Osteocyte (in vitro differentiated cells): ENCODE data around the gene EXD3. TPM values are rescaled to one million over a fixed set of nuclear protein-coding genes. Genes with fewer than 3 reads are reported as not detected.
"Not testable (repeated sequence)": the region's sequence is repeated elsewhere in the genome, so short reads cannot be mapped to it uniquely, and the experiment has no call there.

Experiments used
- DNase-seq: peaks from one replicate; pipeline ENCODE4 v3.0.0; 2021; ENCODE audit warnings: mixed read lengths; ENCODE audit not compliant: unreplicated experiment; ENCODE audit errors: extremely low spot score
- H3K27ac Mint-ChIP-seq: one replicate; pipeline ENCODE4 v1.8.0; 2021; ENCODE audit warnings: mild to moderate bottlenecking, mixed read lengths; ENCODE audit not compliant: unreplicated experiment
- H3K27me3 Mint-ChIP-seq: one replicate; pipeline ENCODE4 v1.8.0; 2021; ENCODE audit warnings: mixed read lengths; ENCODE audit not compliant: unreplicated experiment
- H3K36me3 Mint-ChIP-seq: one replicate; pipeline ENCODE4 v1.8.0; 2021; ENCODE audit warnings: mixed read lengths; ENCODE audit not compliant: unreplicated experiment
- H3K4me1 Mint-ChIP-seq: one replicate; pipeline ENCODE4 v1.8.0; 2021; ENCODE audit warnings: mixed read lengths; ENCODE audit not compliant: unreplicated experiment
- H3K4me3 Mint-ChIP-seq: one replicate; pipeline ENCODE4 v1.8.0; 2021; ENCODE audit warnings: mild to moderate bottlenecking, moderate library complexity, mixed read lengths; ENCODE audit not compliant: unreplicated experiment
- H3K9me3 Mint-ChIP-seq: one replicate; pipeline ENCODE4 v1.8.0; 2021; ENCODE audit warnings: mixed read lengths; ENCODE audit not compliant: unreplicated experiment
- CTCF ChIP-seq: fragments of 200-600 bp; sonication (generic); IDR thresholded peaks from 2 replicates; pipeline ENCODE4 v1.5.0; 2021; ENCODE audit warnings: antibody characterized with exemption, mild to moderate bottlenecking, moderate library complexity
- total RNA-seq: library from RNA; stranded (reverse); gene quantifications from 2 replicates; pipeline ENCODE4 v1.2.1, GENCODE V29; 2021

EXD3 gene
- total RNA-seq, 1 donor from 2014 or later, result 21.5 TPM

DNA sequence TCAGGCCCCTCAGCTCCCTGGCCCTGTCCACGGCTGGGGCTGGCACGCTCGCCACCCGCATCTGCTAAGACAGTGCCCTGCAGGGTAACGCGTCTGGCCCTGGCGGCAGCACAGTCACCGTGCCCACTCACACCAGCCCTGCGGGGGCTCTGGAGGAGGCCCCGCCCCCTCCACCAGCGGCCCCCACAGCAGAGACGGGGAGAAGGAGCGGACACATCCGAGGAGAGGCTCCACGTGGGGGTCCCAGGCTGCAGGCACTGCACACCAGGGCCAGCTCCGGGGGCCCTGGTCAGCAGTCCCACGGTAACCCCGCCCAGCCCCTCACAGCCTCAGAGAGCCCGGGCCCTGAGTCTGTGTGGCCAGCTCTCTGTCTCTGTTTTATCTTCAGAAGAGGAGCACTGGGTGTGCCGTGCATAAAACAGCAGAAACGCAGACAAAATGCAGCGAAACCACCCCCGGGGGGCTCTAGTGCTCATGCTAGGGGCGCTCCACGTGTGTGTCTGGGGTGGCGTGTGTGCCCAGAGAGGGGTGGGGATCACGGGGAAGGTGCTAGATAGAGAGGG, 73.4 kb downstream of the EXD3 start:
- DNase-seq, result no peak

DNA sequence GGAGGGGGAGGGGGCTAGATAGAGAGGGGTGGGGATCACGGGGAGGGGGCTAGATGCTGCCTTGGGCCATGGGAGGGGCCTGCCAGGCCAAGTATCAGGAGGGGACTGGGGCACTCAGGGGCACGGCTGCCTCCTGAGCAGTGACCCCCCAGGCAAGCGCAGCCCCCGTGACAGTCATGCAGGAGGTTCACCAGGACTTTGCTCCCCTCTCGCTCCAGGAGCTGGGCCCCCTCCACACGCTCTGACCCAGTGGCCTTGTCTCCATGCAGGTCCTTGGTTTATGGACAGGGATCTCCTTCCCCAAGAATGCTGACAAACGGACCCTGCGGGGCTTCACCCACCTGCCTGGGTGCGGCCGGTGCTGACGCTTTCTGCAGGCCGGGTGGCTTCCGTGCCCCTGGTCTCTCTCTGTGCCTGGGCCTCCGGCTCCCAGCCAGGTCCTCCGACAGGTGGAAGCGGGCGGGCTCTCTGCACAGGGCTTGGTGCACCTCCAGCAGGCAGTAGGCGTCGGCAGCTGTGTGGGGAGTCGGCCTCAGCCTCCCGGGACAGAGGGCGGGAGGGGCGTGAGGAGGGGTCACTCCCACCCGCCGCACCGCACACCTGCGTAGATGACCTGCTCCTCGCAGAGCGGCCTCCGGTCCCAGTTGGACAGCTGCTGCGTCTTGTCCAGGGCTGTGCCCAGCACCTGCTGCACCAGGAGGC, 74.0 kb downstream of the EXD3 start:
- H3K27ac Mint-ChIP-seq, result no peak overlapping the region

More for the DNA sequence above, 73.4 kb downstream of the EXD3 start:
- H3K4me1 Mint-ChIP-seq, result no peaks in the 10 kb centered on the region
- TF ChIP-seq CTCF, result no peak
- no peaks in the 10 kb centered on the region for H3K27me3 Mint-ChIP-seq
- peaks cover 18% of the 10 kb centered on the region for H3K36me3 Mint-ChIP-seq
- H3K4me3 Mint-ChIP-seq, result no peak overlapping the region
- peaks cover 4% of the 10 kb centered on the region for H3K9me3 Mint-ChIP-seq
- no peak overlapping the region for H3K27ac Mint-ChIP-seq

DNA sequence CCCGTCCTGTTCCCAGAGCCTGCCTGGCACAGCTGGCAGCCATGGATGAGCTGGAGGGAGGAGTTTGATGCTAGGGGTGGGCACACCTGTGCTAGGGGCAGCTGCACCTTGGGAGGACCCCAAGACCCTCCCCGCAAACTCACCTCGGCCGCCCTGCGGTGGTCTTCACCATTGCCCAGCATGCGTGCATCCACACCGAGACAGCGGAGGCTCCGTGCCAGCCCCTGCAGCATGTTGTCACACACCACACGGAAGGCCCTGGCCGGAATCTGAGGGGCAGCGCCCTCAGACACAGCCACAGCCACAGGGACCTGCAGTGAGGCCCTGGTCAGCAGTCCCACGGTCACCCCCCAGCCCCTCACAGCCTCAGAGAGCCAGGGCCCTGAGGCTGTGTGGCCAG, 75.0 kb downstream of the EXD3 start:
- peaks cover 24% of the 10 kb centered on the region for H3K36me3 Mint-ChIP-seq
- no peak for DNase-seq
- TF ChIP-seq CTCF, result no peak
- peaks cover 4% of the 10 kb centered on the region for H3K9me3 Mint-ChIP-seq
- H3K27ac Mint-ChIP-seq, result no peak overlapping the region
- H3K4me3 Mint-ChIP-seq, result no peak overlapping the region
- H3K27me3 Mint-ChIP-seq, result no peaks in the 10 kb centered on the region
- H3K4me1 Mint-ChIP-seq, result no peaks in the 10 kb centered on the region

More for the DNA sequence above, 74.0 kb downstream of the EXD3 start:
- H3K27me3 Mint-ChIP-seq, result no peaks in the 10 kb centered on the region
- H3K4me1 Mint-ChIP-seq, result no peaks in the 10 kb centered on the region
- H3K9me3 Mint-ChIP-seq, result peaks cover 4% of the 10 kb centered on the region
- no peak for DNase-seq
- H3K4me3 Mint-ChIP-seq, result no peak overlapping the region
- peaks cover 21% of the 10 kb centered on the region for H3K36me3 Mint-ChIP-seq
- no peak for TF ChIP-seq CTCF

- TF ChIP-seq CTCF, result no peak
- H3K27ac Mint-ChIP-seq, result no peak overlapping the region
- no peak for DNase-seq
- H3K9me3 Mint-ChIP-seq, result peaks cover 4% of the 10 kb centered on the region
- H3K4me1 Mint-ChIP-seq, result peaks cover 16% of the 10 kb centered on the region
- no peak overlapping the region for H3K4me3 Mint-ChIP-seq
- H3K27me3 Mint-ChIP-seq, result no peaks in the 10 kb centered on the region
- peaks cover 24% of the 10 kb centered on the region for H3K36me3 Mint-ChIP-seq
These were observed 80.5 kb downstream of the EXD3 start for GRCh38 chr9:137342482-137342881.

DNA sequence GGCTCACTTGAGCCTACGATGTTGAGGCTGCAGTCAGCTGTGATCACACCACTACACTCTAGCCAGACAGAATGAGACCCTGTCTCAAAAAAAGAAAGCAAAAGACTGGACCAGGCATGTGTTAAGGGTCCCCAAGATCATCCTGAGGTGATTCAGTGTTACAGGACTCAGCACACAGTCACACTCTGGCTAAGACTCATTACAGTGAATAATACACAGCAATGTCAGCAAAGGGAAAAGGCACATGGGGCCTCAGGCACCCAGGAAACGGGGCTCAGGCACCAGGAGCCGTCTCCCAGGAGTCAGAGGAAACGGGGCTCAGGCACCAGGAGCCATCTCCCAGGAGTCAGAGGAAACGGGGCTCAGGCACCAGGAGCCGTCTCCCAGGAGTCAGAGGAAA, 81.7 kb downstream of the EXD3 start:
- Mint-ChIP-seq H3K27me3 (no peaks in the 10 kb centered on the region), H3K4me3 (no peak overlapping the region), H3K36me3 (peaks cover 18% of the 10 kb centered on the region), H3K27ac (no peak overlapping the region), H3K4me1 (peaks cover 16% of the 10 kb centered on the region), H3K9me3 (peaks cover 9% of the 10 kb centered on the region)
- TF ChIP-seq CTCF, result no peak
- DNase-seq, result no peak

- H3K27me3 Mint-ChIP-seq, H3K4me3 Mint-ChIP-seq, H3K9me3 Mint-ChIP-seq, DNase-seq, H3K27ac Mint-ChIP-seq: not testable (repeated sequence)
- Mint-ChIP-seq H3K36me3 (peaks cover 20% of the 10 kb centered on the region), H3K4me1 (peaks cover 16% of the 10 kb centered on the region)
These were observed 83.0 kb downstream of the EXD3 start for GRCh38 chr9:137339908-137340462.
